GM21526 (cell line): ENCODE measurements around the gene KIF24.
"Not testable (repeated sequence)": the region's sequence is repeated elsewhere in the genome, so short reads cannot be mapped to it uniquely, and the experiment has no call there.

Experiments
- ATAC-seq: cut with Tn5 transposase; IDR thresholded peaks from one replicate; pipeline ENCODE4 v1.9.1; 2021; ENCODE audit warnings: moderate library complexity; ENCODE audit not compliant: unreplicated experiment, low FRiP score

KIF24 gene

DNA sequence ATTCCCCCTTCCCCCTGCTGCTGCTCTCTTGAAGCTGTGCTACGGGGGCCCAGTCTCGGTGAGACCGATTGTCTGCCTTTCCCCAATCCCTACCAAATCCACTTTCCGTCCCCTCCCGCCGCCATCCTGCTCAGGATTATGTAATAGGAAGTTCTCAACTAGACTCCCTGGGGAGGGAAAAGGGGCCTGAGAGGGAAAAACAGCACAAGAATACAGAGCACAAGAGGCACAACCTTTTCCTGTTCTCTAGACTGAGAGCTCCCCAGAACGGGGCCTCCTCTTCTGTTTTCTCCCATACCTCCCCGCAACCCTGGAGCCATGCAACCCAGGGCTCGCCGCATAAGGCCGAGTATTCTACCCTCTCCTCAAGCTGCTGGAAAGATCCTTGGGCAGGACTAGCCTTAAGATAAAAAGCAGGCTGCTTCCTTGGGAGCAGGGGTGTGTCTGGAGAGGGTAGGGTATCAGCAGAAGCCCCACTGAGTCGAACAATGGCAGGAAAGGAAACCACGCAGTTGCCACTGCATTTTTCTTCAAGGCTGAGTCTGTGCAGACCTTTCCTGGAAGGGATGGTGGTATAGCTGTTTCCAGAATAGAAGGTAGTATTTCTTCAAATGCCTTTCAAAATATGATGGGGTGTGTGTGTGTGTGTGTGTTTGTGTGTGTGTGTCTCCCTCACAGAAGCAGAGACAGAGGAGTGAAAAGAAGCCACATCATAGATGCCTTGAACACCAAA is 34.7 kb upstream of the KIF24 start:
- no peak for ATAC-seq

DNA sequence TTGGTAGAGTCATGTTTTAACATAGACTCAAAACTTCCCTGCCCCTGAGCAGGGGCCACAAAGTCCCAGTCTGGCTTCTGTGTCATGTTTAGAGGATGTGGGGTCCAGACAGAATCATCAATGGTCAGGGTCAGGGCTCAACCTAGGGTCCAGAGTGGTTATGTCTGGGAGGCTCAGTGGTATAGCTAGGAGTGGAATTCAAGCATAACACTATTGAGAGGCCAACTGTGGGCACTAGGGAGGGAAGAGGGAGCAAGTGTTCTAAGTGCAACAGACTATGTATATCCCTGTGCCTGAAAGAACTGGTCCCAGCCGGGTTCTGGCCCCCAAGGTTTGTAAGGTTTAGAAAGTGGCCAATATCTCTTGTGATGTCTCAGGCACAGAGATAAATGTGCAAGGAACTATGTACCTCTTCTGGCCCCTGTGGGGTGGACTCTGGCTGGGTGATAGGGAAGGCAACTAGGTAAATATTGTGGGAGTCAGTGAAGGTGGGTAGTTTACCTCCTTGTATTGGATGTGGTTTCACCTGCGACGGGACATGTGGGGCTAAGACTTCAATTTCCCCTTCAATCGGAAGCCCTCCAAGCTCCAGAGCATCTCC is 33.6 kb upstream of the KIF24 start:
- no peak for ATAC-seq

DNA sequence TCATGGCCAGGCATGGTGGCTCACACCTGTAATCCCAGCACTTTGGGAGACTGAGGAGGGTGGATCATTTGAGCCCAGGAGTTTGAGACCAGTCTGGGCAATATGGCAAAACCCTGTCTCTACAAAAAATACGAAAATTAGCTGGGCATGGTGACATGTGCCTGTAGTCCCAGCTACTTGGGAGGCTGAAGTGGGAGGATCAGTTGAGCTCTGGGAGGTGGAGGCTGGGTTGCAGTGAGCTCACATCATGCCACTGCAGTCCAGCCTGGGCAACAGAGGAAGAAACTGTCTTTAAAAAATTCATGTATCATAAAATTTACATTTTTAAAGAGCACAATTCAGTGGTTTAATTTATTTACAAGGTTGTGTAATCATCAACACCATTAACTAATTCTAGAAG is 23.9 kb upstream of the KIF24 start:
- ATAC-seq: not testable (repeated sequence)

DNA sequence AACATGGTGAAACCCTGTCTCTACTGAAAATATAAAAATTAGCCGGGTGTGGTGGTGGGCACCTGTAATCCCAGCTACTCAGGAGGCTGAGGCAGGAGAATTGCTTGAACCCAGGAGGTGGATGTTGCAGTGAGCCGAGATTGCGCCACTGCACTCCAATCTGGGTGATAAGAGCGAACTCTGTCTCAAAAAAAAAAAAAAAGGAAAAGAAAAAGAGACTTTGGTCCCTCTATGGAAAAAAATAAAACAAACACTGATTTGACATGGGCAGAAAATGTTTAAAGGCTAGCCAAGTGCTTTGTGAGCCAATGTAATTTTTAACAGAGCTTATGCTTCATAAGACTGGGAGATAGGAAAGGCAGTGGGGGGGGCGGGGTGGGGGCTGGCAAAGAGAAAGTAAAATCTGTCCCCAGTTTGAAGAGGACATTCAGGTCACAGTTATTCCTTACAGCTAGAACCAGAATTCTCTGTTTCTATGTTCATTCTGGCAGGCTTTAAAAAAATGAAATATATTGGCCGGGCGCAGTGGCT is 23.1 kb upstream of the KIF24 start:
- not testable (repeated sequence) for ATAC-seq

DNA sequence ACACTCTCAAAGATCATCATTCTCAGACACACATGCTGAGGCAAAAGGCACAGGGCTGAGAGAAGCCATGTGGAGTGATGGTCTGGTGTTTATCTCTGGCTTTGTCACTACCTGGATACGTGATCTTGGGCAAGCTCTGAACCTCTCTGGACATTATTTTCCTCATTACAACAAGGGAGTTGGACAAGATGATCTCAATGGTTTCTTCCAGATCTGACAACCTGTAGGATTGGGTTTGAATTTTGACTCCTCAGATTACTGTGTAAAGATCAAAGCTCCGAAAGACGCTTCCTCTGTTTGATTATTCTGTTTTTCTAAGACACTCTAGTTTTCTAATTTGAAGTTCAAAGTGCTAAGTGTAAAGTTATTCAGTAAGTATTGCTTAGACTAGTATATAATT is 20.3 kb upstream of the KIF24 start:
- no peak for ATAC-seq

DNA sequence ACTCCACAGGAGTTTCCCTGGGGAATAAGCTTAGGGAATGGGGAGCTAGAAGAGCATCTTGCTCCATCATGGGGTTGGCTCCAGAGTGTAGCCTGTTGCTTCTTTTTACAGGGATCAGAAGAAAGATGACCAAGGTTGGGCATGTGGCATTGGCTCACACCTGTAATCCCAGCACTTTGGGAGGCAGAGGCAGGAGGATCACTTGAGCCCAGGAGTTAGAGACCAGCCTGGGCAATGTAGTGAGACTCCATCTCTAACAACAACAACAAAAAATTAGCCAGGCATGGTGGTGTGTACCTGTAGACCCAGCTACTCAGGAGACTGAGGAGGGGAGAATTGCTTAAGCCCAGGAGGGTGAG is 18.7 kb upstream of the KIF24 start:
- no peak for ATAC-seq

DNA sequence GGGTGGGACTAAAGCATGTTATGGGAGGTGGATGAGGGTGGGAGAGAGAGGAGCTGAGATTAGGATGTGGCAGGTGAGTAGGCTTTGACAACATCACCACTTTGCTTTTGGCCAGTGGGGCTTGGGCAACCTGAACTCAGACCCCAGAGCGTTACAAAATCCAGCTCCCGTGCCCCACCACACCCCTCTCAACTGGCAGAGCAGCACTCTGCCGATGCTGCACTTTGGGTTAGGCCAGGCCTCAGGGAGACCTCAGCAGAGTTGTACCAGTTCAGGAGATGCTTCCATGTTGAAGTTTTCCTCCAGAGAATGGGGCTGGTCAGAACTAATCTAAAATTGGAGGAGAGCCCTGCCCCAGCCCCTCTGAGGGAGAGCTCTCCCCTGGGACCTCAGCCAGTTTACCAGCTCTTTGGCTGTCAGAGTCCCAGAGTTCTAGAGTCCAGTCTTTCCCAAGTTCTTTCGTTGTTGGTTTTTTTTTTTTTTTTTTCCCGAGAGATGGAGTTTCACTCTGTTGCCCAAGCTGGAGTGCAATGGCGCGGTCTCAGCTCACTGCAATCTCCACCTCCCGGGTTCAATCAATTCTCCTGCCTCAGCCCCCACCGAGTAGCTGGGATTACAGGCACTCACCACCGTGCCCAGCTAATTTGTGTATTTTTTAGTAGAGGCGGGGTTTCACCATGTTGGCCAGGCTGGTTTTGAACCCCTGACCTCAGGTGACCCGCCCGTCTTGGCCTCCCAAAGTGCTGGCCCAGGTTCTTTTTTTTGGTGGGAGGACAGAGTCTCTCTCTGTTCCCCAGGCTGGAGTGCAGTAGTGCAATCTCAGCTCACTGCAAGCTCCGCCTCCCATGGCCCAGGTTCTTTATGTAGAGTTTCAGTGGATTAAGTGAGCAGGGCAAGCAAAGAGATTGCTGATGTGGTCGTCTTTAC is 18.1 kb upstream of the KIF24 start:
- ATAC-seq: no peak

DNA sequence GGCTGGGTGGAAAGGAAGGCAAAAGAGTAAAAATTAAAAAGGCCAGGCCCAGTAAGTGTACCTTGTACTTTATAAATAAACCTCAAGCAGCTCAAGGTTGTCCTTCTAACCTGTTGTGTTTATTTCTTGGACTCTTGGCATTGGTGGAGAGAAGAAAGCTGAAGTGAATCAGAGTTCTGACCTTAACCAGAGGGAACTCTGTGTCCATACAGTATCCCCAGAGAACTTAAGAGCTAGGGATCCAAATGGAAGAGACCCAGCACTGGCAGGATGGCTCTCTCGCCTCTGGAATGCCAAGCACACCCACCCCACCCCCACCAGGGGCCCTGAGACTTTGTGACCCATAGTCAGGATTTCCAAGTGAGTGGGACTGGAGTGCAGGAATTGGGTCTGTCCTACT is 14.5 kb upstream of the KIF24 start:
- no peak for ATAC-seq

DNA sequence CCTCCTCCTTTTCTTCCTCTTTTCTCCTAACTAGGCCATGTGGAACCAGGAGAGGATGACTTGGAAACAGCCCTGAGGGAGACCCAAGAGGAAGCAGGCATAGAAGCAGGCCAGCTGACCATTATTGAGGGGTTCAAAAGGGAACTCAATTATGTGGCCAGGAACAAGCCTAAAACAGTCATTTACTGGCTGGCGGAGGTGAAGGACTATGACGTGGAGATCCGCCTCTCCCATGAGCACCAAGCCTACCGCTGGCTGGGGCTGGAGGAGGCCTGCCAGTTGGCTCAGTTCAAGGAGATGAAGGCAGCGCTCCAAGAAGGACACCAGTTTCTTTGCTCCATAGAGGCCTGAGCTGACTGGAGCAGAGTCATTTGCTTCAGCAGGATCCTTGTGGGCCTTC is 14.0 kb upstream of the KIF24 start:
- ATAC-seq: no peak

DNA sequence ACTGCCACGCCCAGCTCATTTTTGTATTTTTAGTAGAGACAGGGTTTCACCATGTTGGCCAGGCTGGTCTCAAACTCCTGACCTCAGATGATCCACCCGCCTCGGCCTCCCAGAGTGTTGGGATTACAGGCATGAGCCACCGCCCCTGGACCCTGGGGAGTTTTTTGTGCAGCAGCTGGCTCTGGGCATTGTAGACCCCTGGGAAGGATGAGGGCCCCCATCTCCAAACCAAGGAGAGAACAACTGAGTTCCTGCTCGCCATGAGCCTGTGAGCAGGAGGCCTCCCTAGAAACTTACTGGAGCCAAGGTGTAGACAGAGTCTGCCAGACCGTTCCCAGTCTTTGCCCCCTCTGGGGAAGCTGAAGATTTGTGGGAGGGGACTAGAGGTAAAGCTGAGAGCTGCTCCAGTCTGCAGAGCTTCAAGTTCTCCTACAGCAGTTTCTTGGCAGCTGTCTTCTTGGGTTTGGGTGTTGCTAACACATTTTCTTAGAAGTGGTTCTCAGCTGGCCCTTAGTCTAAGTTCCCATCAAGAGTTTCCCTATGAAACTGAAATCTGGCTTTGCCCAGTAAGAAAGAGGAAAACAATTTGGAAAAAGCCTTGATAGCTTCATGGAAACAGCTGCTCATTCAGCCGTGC is 12.7 kb upstream of the KIF24 start:
- ATAC-seq: no peak

DNA sequence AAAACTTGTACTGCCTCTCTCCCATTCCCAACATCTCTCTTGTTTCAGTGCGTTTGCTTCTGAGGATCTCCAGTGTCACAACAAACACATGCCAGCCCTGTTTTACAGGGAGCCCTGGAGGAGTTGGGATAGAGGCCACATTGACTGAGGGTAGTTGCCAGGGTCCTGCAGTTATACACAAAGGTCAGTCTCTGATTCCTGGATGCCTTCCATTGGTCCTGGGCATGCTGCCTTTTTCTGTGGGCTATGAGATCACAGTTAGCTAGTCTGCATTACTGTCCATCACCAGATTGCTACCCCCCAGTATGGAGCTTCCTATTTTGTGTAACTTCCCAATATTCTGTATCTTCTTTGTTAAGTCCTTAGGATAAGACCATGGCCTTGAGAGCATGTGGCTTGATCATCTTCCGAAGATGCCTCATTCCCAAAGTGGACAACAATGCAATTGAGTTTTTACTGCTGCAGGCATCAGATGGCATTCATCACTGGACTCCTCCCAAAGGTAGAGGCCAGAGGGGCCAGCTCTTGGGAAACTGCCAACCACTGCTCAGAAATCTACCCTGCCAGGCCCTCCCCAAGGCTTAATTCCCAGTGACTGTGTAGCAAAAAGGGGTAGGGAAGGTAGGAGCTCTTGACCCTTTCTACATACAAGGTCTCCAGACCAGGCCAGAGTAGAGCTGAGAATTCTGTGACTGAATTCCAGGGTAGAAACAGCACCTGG is 9.8 kb upstream of the KIF24 start:
- ATAC-seq: no peak

DNA sequence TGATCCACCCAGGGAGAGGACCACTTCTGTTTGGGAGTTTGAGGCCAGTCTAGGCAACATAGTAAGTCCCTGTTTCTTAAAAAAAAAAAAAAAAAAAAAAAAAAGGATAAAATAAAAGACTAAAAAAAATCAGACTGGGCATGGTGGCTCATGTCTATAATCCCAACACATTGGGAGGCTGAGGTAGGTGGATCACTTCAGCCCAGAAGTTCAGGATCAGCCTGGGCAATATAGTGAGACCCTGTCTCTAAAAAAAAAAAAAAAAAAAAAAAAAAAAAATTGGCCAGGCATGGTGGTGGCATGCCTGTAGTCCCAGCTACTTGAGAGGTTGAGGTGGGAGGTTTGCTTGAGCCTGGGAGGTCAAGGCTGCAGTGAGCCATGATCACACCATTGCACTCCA is 9.0 kb upstream of the KIF24 start:
- not testable (repeated sequence) for ATAC-seq

DNA sequence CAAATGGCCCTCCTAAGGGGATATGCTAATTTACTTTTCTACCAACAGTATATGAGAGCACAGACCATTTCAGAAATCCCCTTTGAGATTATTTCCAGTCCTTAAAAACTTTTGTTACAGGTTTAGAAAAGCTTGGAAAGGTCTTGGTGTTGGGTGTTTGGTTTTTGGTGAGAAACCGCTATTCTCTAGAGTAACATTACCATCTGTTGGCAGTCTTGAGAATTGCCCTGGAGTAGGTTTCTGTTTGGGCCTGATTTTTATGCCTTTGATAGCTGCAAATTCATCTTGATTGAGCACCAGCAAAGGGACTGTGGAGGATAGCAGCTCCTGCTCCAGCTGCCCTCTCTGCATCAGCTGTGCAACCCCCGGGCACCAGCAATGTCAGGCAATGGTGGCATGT is 8.3 kb upstream of the KIF24 start:
- no peak for ATAC-seq

DNA sequence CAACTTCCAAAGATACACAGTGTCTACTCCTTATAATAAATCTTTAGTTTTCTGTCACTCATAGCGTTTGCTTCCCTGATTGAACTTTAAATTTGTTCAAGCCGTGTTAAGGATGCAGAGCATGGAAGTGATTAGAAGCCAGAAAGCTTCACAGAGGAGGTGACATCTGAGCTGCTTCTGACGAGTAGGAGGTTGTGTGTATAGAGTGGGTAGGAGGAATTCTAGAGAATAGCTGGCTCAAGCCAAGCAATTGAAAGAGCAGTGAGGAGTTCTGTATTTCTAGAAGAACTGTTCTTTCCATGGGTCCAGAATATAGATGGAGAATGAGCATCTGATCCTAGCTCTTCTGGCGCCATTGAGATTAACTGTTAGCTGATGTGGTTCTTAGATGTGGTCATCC is 6.3 kb upstream of the KIF24 start:
- no peak for ATAC-seq

DNA sequence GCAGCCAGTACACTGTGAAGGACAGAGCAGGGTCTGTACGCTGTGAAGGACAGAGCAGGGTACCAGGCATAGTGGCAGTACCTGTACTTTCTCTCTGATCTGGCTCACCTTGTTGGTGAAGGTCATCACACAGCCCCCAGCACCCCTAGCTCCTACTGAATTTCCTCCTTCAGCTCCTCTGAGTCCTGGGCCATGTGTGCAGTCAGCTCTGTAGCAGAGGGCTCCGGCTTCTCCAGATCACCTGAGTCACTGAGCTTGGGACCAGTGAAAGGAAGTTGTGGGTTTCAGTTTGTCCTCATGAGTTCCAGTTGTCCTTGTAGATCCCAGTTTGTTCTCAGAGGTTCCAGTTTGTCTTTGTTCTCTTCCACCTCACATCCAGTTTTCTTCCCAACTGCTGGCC is 5.8 kb upstream of the KIF24 start:
- no peak for ATAC-seq

DNA sequence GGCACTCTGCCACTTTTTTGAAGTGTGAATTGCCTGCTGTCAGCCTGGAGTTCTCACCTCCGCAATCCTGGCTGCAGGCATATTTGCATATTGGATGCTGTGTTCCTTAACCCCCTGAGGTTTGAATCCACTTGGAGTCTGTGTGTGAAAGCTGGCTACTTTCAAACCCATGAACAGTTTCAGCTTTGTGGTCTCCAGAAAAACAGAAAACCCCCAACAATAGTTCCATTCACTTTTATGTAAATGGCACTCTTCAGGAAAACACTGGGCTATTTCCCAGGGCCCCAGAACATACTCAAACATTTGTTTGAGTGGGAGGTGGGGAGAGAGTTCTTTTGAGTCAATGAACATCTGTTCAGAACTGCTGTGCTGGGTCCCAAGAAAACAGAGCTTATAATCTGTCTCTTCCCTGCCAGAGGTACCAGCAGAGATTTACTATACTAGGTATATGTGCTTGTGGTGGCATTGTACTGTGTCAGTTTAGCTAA is 5.3 kb upstream of the KIF24 start:
- no peak for ATAC-seq

DNA sequence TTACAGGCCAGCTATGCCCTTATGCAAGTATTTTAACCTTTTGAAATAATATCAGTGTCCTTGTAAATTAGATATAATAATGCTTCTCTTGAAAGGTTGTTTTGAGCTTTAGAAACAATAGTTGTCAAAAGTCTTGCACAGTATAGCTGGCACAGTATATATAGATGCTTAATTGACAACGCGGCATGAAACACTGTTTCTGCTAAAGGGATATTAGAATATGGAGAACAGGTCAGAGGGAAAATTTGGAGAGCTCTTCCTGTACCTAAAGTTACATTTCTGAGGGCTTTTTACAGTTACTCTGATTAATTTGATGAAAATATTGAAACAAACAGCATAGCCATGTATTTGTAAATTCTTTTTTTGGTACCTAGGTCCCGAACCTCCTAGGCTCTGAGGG is 4.8 kb upstream of the KIF24 start:
- no peak for ATAC-seq

DNA sequence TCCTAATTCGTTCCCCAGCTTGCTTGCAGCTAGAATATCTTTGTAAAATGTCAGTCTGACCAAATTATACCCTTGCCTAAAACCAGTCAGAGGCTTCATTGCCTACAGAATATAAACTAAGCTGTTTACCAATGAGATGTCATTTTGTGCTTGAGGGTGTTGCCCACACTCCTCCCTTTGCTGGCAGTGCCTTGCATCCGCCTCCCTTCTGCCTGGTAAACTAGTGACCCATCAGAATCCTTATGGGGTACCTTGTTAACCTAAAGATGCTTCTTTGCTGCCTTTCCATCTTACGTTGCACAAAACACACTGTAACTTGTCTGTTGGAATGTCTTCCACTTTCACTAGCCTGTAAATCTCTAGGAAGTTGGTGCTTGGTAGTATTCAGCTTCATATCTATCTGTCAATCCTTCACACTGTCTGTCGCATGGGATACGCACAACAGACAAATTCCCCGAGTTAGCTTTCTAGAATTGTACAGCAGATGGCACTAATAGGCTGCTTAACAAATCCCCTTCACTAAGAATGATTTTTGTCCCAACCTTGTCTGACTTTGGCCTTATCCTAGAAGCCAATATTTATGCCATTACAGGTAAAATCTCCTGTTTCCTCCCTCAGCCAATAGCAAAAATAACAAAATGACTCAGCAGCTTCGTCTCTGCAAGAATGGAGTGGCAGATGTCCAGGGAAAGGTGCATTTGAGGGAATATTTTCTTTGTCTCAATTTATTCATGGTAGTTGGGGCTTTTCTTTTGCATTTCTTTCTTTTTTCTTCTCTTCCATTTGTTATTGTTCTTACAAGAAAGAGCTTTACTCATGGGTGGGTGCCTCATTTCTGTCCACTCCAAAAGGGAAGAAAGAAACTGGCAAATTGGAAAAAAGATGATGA is 3.3 kb upstream of the KIF24 start:
- no peak for ATAC-seq

DNA sequence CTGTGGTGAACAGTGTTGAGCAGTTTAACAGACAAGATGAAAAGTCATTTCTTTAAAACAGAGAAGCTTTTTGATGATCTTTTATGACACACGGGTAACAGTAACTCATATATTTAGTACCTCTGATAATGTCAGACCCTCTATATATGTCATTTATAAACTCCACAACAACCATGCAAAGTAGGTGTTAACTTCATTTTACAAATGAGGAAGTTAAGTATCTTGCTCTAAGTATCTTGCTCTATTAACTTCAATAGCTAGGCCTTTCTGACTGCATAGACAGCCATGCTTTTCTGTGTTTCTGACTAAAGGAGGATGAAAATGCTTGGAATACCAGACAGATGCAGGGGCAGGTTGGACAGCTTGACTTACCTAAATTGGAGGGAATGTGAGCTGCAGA is 2.1 kb upstream of the KIF24 start:
- ATAC-seq: no peak
